ENCODE measurements around the gene ZNF701.
A peak's percentile ranks its signal among the peaks of the same experiment; 100 is the strongest.
"Not testable (repeated sequence)": the region's sequence is repeated elsewhere in the genome, so short reads cannot be mapped to it uniquely, and the experiment has no call there.

Gene ZNF701

DNA sequence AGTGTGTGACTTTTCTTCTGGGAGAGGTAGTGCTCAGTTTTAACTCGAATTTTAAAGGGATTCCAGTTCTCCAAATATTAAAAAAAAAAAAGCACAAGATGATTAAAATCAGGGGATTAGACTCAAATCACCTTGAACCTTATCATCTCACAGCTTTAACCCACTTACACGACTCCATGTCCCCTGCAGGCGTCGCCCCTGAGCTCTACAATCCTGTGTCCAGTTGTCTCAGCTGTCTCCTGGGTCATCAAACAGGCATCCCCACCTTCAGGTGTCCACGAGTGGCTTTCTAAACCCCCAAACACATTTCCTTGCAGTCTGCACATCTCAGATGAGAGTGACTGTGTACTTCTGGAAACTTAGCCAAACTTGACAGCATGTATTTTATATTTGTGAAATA is 28.5 kb upstream of the ZNF701 start:
- TF ChIP-seq, protein P1, sequence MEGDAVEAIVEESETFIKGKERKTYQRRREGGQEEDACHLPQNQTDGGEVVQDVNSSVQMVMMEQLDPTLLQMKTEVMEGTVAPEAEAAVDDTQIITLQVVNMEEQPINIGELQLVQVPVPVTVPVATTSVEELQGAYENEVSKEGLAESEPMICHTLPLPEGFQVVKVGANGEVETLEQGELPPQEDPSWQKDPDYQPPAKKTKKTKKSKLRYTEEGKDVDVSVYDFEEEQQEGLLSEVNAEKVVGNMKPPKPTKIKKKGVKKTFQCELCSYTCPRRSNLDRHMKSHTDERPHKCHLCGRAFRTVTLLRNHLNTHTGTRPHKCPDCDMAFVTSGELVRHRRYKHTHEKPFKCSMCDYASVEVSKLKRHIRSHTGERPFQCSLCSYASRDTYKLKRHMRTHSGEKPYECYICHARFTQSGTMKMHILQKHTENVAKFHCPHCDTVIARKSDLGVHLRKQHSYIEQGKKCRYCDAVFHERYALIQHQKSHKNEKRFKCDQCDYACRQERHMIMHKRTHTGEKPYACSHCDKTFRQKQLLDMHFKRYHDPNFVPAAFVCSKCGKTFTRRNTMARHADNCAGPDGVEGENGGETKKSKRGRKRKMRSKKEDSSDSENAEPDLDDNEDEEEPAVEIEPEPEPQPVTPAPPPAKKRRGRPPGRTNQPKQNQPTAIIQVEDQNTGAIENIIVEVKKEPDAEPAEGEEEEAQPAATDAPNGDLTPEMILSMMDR (IDR thresholded peaks at IDR 0.05; ENCODE audit: low read depth, low read length): peak; percentile 55
- Histone ChIP-seq H3K27ac (no peak overlapping the region), H3K27me3 (ENCODE audit: insufficient read depth, low read depth, severe bottlenecking) (no peaks in the 10 kb centered on the region), H3K4me3 (ENCODE audit: low read depth, low read length) (no peak overlapping the region), H3K36me3 (peaks cover 3% of the 10 kb centered on the region), H3K9me3 (ENCODE audit: severe bottlenecking) (no peaks in the 10 kb centered on the region)
- peak; percentile 62 for DNase-seq

DNA sequence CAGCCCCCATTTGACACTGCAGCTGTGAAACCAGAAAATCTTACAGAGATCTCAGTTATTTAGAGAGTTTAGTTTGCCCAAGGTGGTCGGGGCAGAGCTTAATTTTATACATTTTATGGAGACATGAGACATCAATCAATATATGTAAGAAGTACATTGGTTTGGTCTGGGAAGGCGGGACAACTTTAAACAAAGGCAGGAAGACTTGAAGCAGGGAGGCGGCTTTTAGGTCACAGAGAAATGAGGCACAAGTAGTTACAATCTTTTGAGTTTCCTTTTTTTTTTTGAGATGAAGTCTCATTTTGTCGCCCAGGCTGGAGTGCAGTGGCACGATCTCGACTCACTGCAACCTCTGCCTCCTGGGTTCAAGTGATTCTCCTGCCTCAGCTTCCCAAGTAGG is 27.5 kb upstream of the ZNF701 start:
- not testable (repeated sequence) for H3K4me3 ChIP-seq (ENCODE audit: low read depth, low read length); H3K27ac ChIP-seq; H3K9me3 ChIP-seq (ENCODE audit: severe bottlenecking); H3K36me3 ChIP-seq; H3K27me3 ChIP-seq (ENCODE audit: insufficient read depth, low read depth, severe bottlenecking); DNase-seq

DNA sequence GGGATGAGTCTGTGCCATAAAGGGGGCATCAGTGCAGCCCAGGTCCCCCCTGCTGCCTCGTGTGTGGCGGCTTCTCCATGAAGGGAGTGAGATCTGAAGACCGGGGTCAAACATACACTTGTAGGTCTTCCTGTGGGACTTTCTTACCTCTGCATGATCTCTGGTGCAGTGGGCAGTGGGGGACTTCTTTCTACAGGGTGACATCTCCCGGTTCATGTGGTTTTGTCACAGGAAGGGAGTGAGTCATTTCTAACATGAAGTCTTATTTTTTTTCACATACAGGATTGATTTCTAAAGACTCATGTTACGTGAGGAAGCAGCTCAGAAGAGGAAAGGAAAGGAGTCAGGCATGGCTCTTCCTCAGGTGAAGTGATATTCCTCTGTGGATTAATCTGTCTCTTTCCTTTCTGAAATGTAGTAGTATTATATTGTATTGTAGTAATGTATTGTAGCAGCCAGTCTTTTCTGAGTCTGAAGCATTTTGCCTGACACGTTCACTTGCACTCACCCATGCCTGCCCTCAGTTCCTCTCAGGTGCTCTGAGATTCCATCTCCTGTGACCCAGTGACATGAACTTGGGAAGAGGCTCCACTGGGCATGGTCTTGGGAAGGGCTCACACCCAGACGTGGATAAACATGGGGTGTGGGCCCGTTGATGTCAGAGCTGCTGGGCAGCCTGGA is 27.0 kb upstream of the ZNF701 start:
- H3K4me3 ChIP-seq (ENCODE audit: low read depth, low read length): no peak overlapping the region
- H3K27ac ChIP-seq: no peak overlapping the region
- H3K27me3 ChIP-seq (ENCODE audit: insufficient read depth, low read depth, severe bottlenecking): no peaks in the 10 kb centered on the region
- peaks cover 3% of the 10 kb centered on the region for H3K36me3 ChIP-seq
- DNase-seq: no peak
- no peaks in the 10 kb centered on the region for H3K9me3 ChIP-seq (ENCODE audit: severe bottlenecking)
- TF ChIP-seq, protein P1 (IDR thresholded peaks at IDR 0.05; ENCODE audit: low read depth, low read length): no peak

DNA sequence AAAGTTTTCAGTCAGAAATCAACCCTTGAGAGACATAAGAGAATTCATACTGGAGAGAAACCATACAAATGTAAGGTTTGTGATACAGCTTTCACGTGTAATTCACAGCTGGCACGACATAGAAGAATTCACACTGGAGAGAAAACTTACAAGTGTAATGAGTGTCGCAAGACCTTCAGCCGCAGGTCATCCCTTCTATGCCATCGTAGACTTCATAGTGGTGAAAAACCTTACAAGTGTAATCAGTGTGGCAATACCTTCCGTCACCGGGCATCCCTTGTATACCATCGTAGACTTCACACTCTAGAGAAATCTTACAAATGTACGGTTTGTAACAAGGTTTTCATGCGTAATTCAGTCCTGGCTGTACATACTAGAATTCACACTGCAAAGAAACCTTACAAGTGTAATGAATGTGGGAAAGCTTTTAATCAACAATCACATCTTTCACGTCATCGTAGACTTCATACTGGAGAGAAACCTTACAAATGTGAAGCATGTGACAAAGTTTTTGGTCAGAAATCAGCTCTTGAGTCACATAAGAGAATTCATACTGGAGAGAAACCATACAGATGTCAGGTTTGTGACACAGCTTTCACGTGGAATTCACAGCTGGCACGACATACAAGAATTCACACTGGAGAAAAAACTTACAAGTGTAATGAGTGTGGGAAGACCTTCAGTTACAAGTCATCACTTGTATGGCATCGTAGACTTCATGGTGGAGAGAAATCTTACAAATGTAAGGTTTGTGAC is 15.7 kb upstream of the ZNF701 start:
- peaks cover 53% of the 10 kb centered on the region for H3K36me3 ChIP-seq
- DNase-seq: no peak
- H3K9me3 ChIP-seq (ENCODE audit: severe bottlenecking): peaks cover 24% of the 10 kb centered on the region
- no peak overlapping the region for H3K27ac ChIP-seq
- TF ChIP-seq, protein P1 (IDR thresholded peaks at IDR 0.05; ENCODE audit: low read depth, low read length): no peak
- H3K4me3 ChIP-seq (ENCODE audit: low read depth, low read length): no peak overlapping the region
- H3K27me3 ChIP-seq (ENCODE audit: insufficient read depth, low read depth, severe bottlenecking): no peaks in the 10 kb centered on the region

DNA sequence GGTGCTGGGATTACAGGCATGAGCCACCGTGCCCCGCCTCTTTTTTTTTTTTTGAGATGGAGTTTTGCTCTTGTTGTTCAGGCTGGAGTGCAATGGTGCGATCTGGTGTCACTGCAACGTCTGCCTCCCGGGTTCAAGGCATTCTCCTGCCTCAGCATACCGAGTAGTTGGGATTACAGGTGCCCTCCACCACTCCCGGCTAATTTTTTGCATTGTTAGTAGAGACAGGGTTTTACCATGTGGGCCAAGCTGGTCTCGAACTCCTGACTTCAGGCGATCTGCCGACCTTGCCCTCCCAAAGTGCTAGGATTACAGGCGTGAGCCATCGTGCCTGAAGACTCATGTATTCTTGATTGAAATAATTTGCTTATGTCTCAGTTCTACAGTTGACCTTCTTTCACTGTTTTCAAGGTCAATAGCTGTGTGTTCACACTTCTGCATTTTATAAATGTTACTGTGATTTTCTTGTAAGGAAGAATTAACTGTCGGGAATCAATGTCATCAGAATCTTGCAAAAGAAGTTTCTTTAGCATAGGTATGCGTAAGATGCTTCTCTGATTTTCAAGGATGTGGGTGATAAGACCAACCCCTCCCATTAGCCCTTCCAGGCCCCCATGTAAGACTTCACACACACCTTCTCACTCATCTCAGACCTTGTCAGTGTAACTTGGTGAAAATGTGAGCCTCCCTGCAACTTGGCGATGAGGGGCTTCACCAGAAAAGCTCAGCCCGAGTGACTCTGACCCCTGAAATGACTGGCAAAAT is 12.7 kb upstream of the ZNF701 start:
- TF ChIP-seq, protein P1 (IDR thresholded peaks at IDR 0.05; ENCODE audit: low read depth, low read length): no peak
- DNase-seq: no peak
- no peaks in the 10 kb centered on the region for H3K27me3 ChIP-seq (ENCODE audit: insufficient read depth, low read depth, severe bottlenecking)
- H3K9me3 ChIP-seq (ENCODE audit: severe bottlenecking): peaks cover 24% of the 10 kb centered on the region
- H3K36me3 ChIP-seq: peaks cover 61% of the 10 kb centered on the region
- no peak overlapping the region for H3K4me3 ChIP-seq (ENCODE audit: low read depth, low read length)
- H3K27ac ChIP-seq: no peak overlapping the region

DNA sequence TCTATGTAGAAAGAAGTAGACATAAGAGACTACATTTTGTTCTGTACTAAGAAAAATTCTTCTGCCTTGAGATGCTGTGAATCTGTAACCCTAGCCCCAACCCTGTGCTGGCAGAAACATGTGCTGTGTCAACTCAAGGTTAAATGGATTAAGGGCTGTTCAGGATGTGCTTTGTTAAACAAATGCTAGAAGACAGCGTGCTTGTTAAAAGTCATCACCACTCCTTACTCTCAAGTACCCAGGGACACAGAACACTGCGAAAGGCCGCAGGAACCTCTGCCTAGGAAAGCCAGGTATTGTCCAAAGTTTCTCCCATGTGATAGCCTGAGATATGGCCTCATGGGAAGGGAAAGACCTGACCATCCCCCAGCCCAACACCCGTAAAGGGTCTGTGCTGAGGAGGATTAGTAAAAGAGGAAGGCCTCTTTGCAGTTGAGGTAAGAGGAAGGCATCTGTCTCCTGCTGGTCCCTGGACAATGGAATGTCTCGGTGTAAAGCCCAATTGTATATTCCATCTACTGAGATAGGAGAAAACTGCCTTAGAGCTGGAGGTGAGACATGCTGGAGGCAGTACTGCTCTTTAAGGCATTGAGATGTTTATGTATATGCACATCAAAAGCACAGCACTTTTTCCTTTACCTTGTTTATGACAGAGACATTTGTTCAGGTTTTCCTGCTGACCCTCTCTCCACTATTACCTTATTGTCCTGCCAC is 11.2 kb upstream of the ZNF701 start:
- not testable (repeated sequence) for H3K27me3 ChIP-seq (ENCODE audit: insufficient read depth, low read depth, severe bottlenecking); H3K4me3 ChIP-seq (ENCODE audit: low read depth, low read length)
- DNase-seq: peak; percentile 13
- H3K9me3 ChIP-seq (ENCODE audit: severe bottlenecking): peaks cover 20% of the 10 kb centered on the region
- H3K36me3 ChIP-seq: peaks cover 50% of the 10 kb centered on the region
- H3K27ac ChIP-seq: peak overlapping the region; percentile 66

DNA sequence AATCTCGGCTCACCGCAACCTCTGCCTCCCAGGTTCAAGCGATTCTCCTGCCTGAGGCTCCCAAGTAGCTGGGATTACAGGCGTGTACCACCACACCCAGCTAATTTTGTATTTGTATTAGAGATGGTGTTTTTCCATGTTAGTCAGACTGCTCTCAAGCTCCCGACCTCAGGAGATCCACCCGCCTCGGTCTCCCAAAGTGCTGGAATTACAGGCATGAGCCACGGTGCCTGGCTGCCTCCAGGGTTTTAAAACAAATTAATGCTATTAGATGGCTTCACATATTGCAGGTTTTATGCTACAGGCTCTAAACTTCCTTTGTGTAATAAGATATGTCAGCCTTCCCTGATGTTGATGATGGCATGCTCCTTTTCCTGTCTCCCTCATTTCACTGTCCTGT is 8.5 kb upstream of the ZNF701 start:
- H3K9me3 ChIP-seq (ENCODE audit: severe bottlenecking); H3K27me3 ChIP-seq (ENCODE audit: insufficient read depth, low read depth, severe bottlenecking); H3K4me3 ChIP-seq (ENCODE audit: low read depth, low read length); DNase-seq; H3K27ac ChIP-seq: not testable (repeated sequence)
- peaks cover 24% of the 10 kb centered on the region for H3K36me3 ChIP-seq

All from WERI-Rb-1 (cell line).